GM12878 (cell line): ENCODE results near the gene ARHGAP12. TPM values are rescaled to one million over a fixed set of nuclear protein-coding genes. Genes with fewer than 3 reads are reported as not detected.

Experiments used
- ATAC-seq: fragments of 200-7000 bp; cut with Tn5 transposase; 3 replicates; pipeline ENCODE4 v1.9.1; 2020; ENCODE audit warnings: mild to moderate bottlenecking, moderate library complexity
- BruUV-seq: library from RNA; stranded (reverse); fragments of 400-500 nt; replicated peaks from 2 replicates; lab custom pipeline; 2021; lab: Mats Ljungman, UMichigan
- CTCF ChIA-PET: fragments of 300-600 bp; sonication (Branson Sonifier 250); formaldehyde crosslinking; extraction: SDS; loops from one replicate; lab custom pipeline; 2021; ENCODE audit warnings: inconsistent platforms; lab: Yijun Ruan, JAX
- POLR2A ChIA-PET: fragments of 350-600 bp; formaldehyde crosslinking; extraction: SDS; loops from one replicate; lab custom pipeline; 2021; ENCODE audit warnings: inconsistent platforms; lab: Charles Lee
- RAD21 ChIA-PET: fragments of 300-600 bp; sonication (Branson Sonifier 250); formaldehyde crosslinking; loops from one replicate; lab custom pipeline; 2023; ENCODE audit warnings: antibody characterized with exemption; ENCODE audit not compliant: unreplicated experiment; lab: Charles Lee
- SMC1A ChIA-PET: fragments of 300-600 bp; sonication (Branson Sonifier 250); formaldehyde crosslinking; loops from one replicate; lab custom pipeline; 2023; ENCODE audit not compliant: unreplicated experiment, uncharacterized antibody; lab: Charles Lee
- DNase-seq: peaks from one replicate; pipeline ENCODE4 v3.0.0-alpha.2; 2011; ENCODE audit warnings: low read depth, low spot score
- FAIRE-seq: peaks from 3 replicates; lab custom pipeline; 2011; peaks lifted over from hg19 to GRCh38; lab: Jason Lieb, UNC
- H2AFZ ChIP-seq: 2 replicates; pipeline ENCODE4 v1.6.0; 2011; ENCODE audit warnings: low read depth, low read length, control low read depth; ENCODE audit not compliant: control insufficient read depth
- H3K27ac ChIP-seq: 2 replicates; pipeline ENCODE4 v1.5.1; 2011; ENCODE audit warnings: control low read depth; ENCODE audit not compliant: control insufficient read depth, insufficient read depth
- H3K27me3 ChIP-seq, 2 experiments: replicated peaks in 1 of 2; 2 replicates each; pipeline versions ENCODE4 v1.6.0 to v1.6.1; 2011; ENCODE audit warnings: low read length in 1 of 2; ENCODE audit not compliant: control insufficient read depth in 2 of 2, insufficient read depth in 2 of 2
- H3K36me3 ChIP-seq, 2 experiments: 2 replicates each; pipeline ENCODE4 v1.5.1; 2011; ENCODE audit warnings: low read length in 1 of 2; ENCODE audit not compliant: control insufficient read depth in 2 of 2, insufficient read depth in 2 of 2
- H3K4me1 ChIP-seq: 2 replicates; pipeline ENCODE4 v1.6.1; 2011; ENCODE audit warnings: mild to moderate bottlenecking, low read length, moderate library complexity, mixed read lengths; ENCODE audit not compliant: control insufficient read depth, insufficient read depth
- H3K4me2 ChIP-seq: 2 replicates; pipeline ENCODE4 v1.6.0; 2011; ENCODE audit warnings: control low read depth; ENCODE audit not compliant: control insufficient read depth, insufficient read depth
- H3K4me3 ChIP-seq: fragments of 200-600 bp; sonication (generic); 2 replicates; pipeline ENCODE4 v1.5.1; 2016
- H3K79me2 ChIP-seq: 2 replicates; pipeline ENCODE4 v1.6.0; 2011; ENCODE audit warnings: low read length; ENCODE audit not compliant: control insufficient read depth, insufficient read depth
- H3K9ac ChIP-seq: 2 replicates; pipeline ENCODE4 v1.8.0; 2011; ENCODE audit warnings: low read length, control low read depth, mixed read lengths; ENCODE audit not compliant: control insufficient read depth, insufficient read depth
- H3K9me3 ChIP-seq: replicated peaks from 3 replicates; pipeline ENCODE4 v1.5.1; 2011; ENCODE audit warnings: mild to moderate bottlenecking, low read length; ENCODE audit not compliant: control insufficient read depth, insufficient read depth
- H4K20me1 ChIP-seq: 2 replicates; pipeline ENCODE4 v1.6.0; 2011; ENCODE audit not compliant: control insufficient read depth, insufficient read depth
- BCL3 ChIP-seq: IDR thresholded peaks from 2 replicates; pipeline ENCODE4 v1.6.1; 2011; ENCODE audit warnings: borderline replicate concordance, low read depth, mild to moderate bottlenecking, moderate library complexity, low read length; ENCODE audit not compliant: insufficient read depth, poor library complexity, severe bottlenecking
- CUX1 ChIP-seq: IDR thresholded peaks from 2 replicates; pipeline ENCODE4 v1.6.1; 2012; ENCODE audit warnings: improper control_type of control experiment, low read depth, low read length; ENCODE audit not compliant: insufficient replicate concordance
- EGR1 ChIP-seq, 2 experiments: IDR thresholded peaks; 1 replicate in 1 of 2; 2 replicates in 1 of 2; pipeline ENCODE4 v1.6.1; 2011 to 2012; ENCODE audit warnings: low read depth in 2 of 2, low read length in 2 of 2, borderline replicate concordance in 1 of 2, mild to moderate bottlenecking in 1 of 2, moderate library complexity in 1 of 2
- HDAC2 ChIP-seq: fragments of 200-600 bp; sonication (generic); IDR thresholded peaks from 2 replicates; pipeline ENCODE4 v1.6.1; 2017
- MEF2B ChIP-seq: fragments of 450-650 bp; IDR thresholded peaks from 2 replicates; pipeline ENCODE4 v1.6.1; 2018; ENCODE audit warnings: mild to moderate bottlenecking, moderate library complexity; ENCODE audit not compliant: partially characterized antibody, poor library complexity, severe bottlenecking
- MYB ChIP-seq: fragments of 150-350 bp; IDR thresholded peaks from 2 replicates; pipeline ENCODE4 v1.6.1; 2014; ENCODE audit warnings: mild to moderate bottlenecking, low read depth, low read length, borderline replicate concordance
- RUNX3 ChIP-seq: IDR thresholded peaks from 2 replicates; pipeline ENCODE4 v1.6.1; 2012; ENCODE audit warnings: low read length, inconsistent platforms
- SIN3A ChIP-seq: IDR thresholded peaks from 2 replicates; pipeline ENCODE4 v1.6.1; 2012; ENCODE audit warnings: low read depth, low read length, improper control_type of control experiment
- SKIL ChIP-seq: fragments of 450-650 bp; IDR thresholded peaks from 2 replicates; pipeline ENCODE4 v1.6.1; 2017; ENCODE audit warnings: mild to moderate bottlenecking, low read depth, inconsistent platforms; ENCODE audit not compliant: poor library complexity, severe bottlenecking
- SREBF2 ChIP-seq: IDR thresholded peaks from 2 replicates; pipeline ENCODE4 v1.6.1; 2012; ENCODE audit warnings: mild to moderate bottlenecking, low read length
- YBX1 ChIP-seq: fragments of 450-650 bp; IDR thresholded peaks from 2 replicates; pipeline ENCODE4 v1.6.1; 2016; ENCODE audit warnings: antibody characterized with exemption
- ZBTB33 ChIP-seq: fragments of 450-650 bp; IDR thresholded peaks from 2 replicates; pipeline ENCODE4 v1.6.1; 2017; ENCODE audit warnings: mild to moderate bottlenecking
- ZNF217 ChIP-seq: fragments of 450-650 bp; IDR thresholded peaks from 2 replicates; pipeline ENCODE4 v1.6.1; 2017; ENCODE audit warnings: antibody characterized with exemption, mild to moderate bottlenecking
- ZNF384 ChIP-seq: IDR thresholded peaks from 2 replicates; pipeline ENCODE4 v1.6.1; 2012; ENCODE audit warnings: low read depth, mild to moderate bottlenecking, low read length, improper control_type of control experiment, borderline replicate concordance
- WGBS: methylation state at CpG from one replicate; pipeline ENCODE4 v1.1.6; 2016; ENCODE audit warnings: low lambda C conversion rate; ENCODE audit not compliant: insufficient replicate concordance, insufficient coverage; ENCODE audit errors: missing lambda C conversion rate; 5-methylcytosine and 5-hydroxymethylcytosine counted together
- in situ Hi-C: fragments of 300-500 bp; cut with MboI; formaldehyde crosslinking; loops from 9 replicates; pipeline ENCODE4 v1.14.3; 2018; ENCODE audit warnings: mixed read lengths
- intact Hi-C: fragments of 100-400 bp; cut with micrococcal nuclease; formaldehyde crosslinking; loops from one replicate; pipeline ENCODE4 v1.14.2; 2022; ENCODE audit not compliant: unreplicated experiment
- polyA plus RNA-seq, 11 experiments: library from polyadenylated mRNA; depleted of rRNA in 4 of 11; unstranded in 6 of 11; stranded (reverse) in 5 of 11; fragments of >200 nt; fragmentation: Nextera tagmentation in 4 of 11; fragmentation: Illumina TruSeq in 1 of 11; extraction: Ambion mirVana in 4 of 11; extraction: Trizol in 1 of 11; gene quantifications; 1 replicate in 1 of 11; 2 replicates in 10 of 11; pipeline versions ENCODE4 v1.2.1 to v1.2.3, GENCODE V29; 2011 to 2016; ENCODE audit warnings: inconsistent platforms in 2 of 11, missing spikeins in 2 of 11, low read depth in 1 of 11
- total RNA-seq, 4 experiments: library from RNA; depleted of rRNA in 3 of 4; stranded (reverse); fragments of >200 nt in 3 of 4; fragmentation: Illumina TruSeq in 1 of 4; extraction: Trizol in 1 of 4; gene quantifications; 2 replicates each; pipeline versions ENCODE4 v1.2.1 to v1.2.3, GENCODE V29; 2013 to 2021

The ARHGAP12 gene
- total and polyA plus RNA-seq, 10 of the 15 experiments (the other 5 are each of a cell fraction or from before 2014, with no cell fraction given): 5.4 to 15.6 (median 8.5) TPM

- POLR2A ChIA-PET: no interaction called here
- FAIRE-seq (no peak), DNase-seq (no peak), ATAC-seq (no peak)
- SMC1A ChIA-PET: interaction anchor here (1.2 to 1.7 kb wide), 2 partner anchors 16 to 138 kb away, joined by 3 to 4 read pairs; no protein-coding TSS in a partner anchor
- no peak overlapping the region for H3K4me3 ChIP-seq
- CTCF ChIA-PET: no interaction called here
- H3K9me3 ChIP-seq: no peaks in the 10 kb centered on the region
- H3K4me2 ChIP-seq: no peak overlapping the region
- H3K27ac ChIP-seq: no peak overlapping the region
- H4K20me1 ChIP-seq: no peaks in the 10 kb centered on the region
- no peaks in the 10 kb centered on the region for H3K36me3 ChIP-seq
- RAD21 ChIA-PET: no interaction called here
- H2AFZ ChIP-seq: no peak overlapping the region
- 69% methylated on average over 4 of the region's 4 CpGs for WGBS
- no peak overlapping the region for H3K9ac ChIP-seq
- no peaks in the 10 kb centered on the region for H3K79me2 ChIP-seq
- in situ Hi-C loops: no loop called here
- no peaks in the 10 kb centered on the region for H3K4me1 ChIP-seq
- no peaks in the 10 kb centered on the region for H3K27me3 ChIP-seq
- BruUV-seq: no TSS peak
- intact Hi-C loops: no loop called here
- no peak for TF ChIP-seq SIN3A
- TF ChIP-seq ZBTB33: no peak
- TF ChIP-seq BCL3: no peak
- no peak for TF ChIP-seq ZNF384
- no peak for TF ChIP-seq MEF2B
- no peak for TF ChIP-seq SREBF2
- no peak for TF ChIP-seq MYB
- TF ChIP-seq CUX1: no peak
- TF ChIP-seq HDAC2: no peak
- no peak for TF ChIP-seq SKIL
- no peak for TF ChIP-seq EGR1 (IDR thresholded peaks at IDR 0.05; ENCODE audit: borderline replicate concordance in 1 of 2, low read depth in 2 of 2, low read length in 2 of 2)
- no peak for TF ChIP-seq RUNX3
- no peak for TF ChIP-seq ZNF217
- TF ChIP-seq YBX1: no peak
Observed at GRCh38 chr10:31855033-31855432, 73.6 kb downstream of the ARHGAP12 start.
